ENCODE results near the gene USP15. TPM values are rescaled to one million over a fixed set of nuclear protein-coding genes. Genes with fewer than 3 reads are reported as not detected.

USP15 gene
- total RNA-seq, 1 donor from 2014 or later: 87.3 TPM

- H3K4me3 ChIP-seq: no peak overlapping the region
- no peak for DNase-seq
- H3K27ac ChIP-seq: no peak overlapping the region
- TF ChIP-seq CTCF (IDR thresholded peaks at IDR 0.05): no peak
- no peaks in the 10 kb centered on the region for H3K36me3 ChIP-seq
- H3K27me3 ChIP-seq: no peaks in the 10 kb centered on the region
- no peaks in the 10 kb centered on the region for H3K4me1 ChIP-seq
- no peaks in the 10 kb centered on the region for H3K9me3 ChIP-seq
- intact Hi-C loops (cut with DNase I): no loop called here
- no peak for ATAC-seq
Observed at GRCh38 chr12:62249419-62249818, 10.8 kb upstream of the USP15 start.

GRCh38 chr12:62250671-62251608, 9.3 kb upstream of the USP15 start:
- no peak for TF ChIP-seq CTCF (IDR thresholded peaks at IDR 0.05)
- no peaks in the 10 kb centered on the region for H3K4me1 ChIP-seq
- H3K27me3 ChIP-seq: no peaks in the 10 kb centered on the region
- no peak overlapping the region for H3K4me3 ChIP-seq
- DNase-seq (no peak), ATAC-seq (peak; percentile 90)
- H3K36me3 ChIP-seq: no peaks in the 10 kb centered on the region
- H3K27ac ChIP-seq: no peak overlapping the region
- no peaks in the 10 kb centered on the region for H3K9me3 ChIP-seq
- intact Hi-C loops (cut with DNase I): no loop called here

- H3K27ac ChIP-seq: no peak overlapping the region
- no peak for DNase-seq
- TF ChIP-seq CTCF (IDR thresholded peaks at IDR 0.05): no peak
Observed at GRCh38 chr12:62251609-62251958, 8.6 kb upstream of the USP15 start.

GRCh38 chr12:62252576-62252975, 7.6 kb upstream of the USP15 start:
- Histone ChIP-seq H3K27me3 (no peaks in the 10 kb centered on the region), H3K9me3 (no peaks in the 10 kb centered on the region), H3K4me3 (no peak overlapping the region), H3K4me1 (peaks cover 7% of the 10 kb centered on the region), H3K27ac (no peak overlapping the region), H3K36me3 (no peaks in the 10 kb centered on the region)
- TF ChIP-seq CTCF (IDR thresholded peaks at IDR 0.05): no peak
- no peak for ATAC-seq
- intact Hi-C loops (cut with DNase I): no loop called here
- DNase-seq: no peak

More at GRCh38 chr12:62251609-62251958, 8.6 kb upstream of the USP15 start:
- Histone ChIP-seq H3K9me3 (no peaks in the 10 kb centered on the region), H3K36me3 (no peaks in the 10 kb centered on the region), H3K4me1 (peaks cover 4% of the 10 kb centered on the region), H3K27me3 (no peaks in the 10 kb centered on the region), H3K4me3 (no peak overlapping the region)
- no peak for ATAC-seq
- intact Hi-C loops (cut with DNase I): no loop called here

- ATAC-seq: no peak
- H3K27ac ChIP-seq: no peak overlapping the region
- no peaks in the 10 kb centered on the region for H3K9me3 ChIP-seq
- H3K27me3 ChIP-seq: no peaks in the 10 kb centered on the region
- H3K4me1 ChIP-seq: peaks cover 16% of the 10 kb centered on the region
- DNase-seq: no peak
- no peak for TF ChIP-seq CTCF (IDR thresholded peaks at IDR 0.05)
- H3K36me3 ChIP-seq: no peaks in the 10 kb centered on the region
- no peak overlapping the region for H3K4me3 ChIP-seq
- intact Hi-C loops (cut with DNase I): no loop called here
Observed at GRCh38 chr12:62254967-62255366, 5.2 kb upstream of the USP15 start.

Measured in upper lobe of right lung (tissue), 1 donor.